ENCODE measurements around the gene SCYGR8. TPM values are rescaled to one million over a fixed set of nuclear protein-coding genes. Genes with fewer than 3 reads are reported as not detected.

Gene SCYGR8
- total RNA-seq, 2 experiments from 2014 or later: not detected

GRCh38 chr2:227788561-227789018 is 42.9 kb downstream of the SCYGR8 start:
- H3K27ac Mint-ChIP-seq: no peak overlapping the region
- no peak overlapping the region for H3K4me3 Mint-ChIP-seq
- H3K27me3 Mint-ChIP-seq (ENCODE audit: low read depth): peaks cover 12% of the 10 kb centered on the region
- POLR2A ChIA-PET: no interaction called here
- no peaks in the 10 kb centered on the region for H3K9me3 Mint-ChIP-seq (ENCODE audit: insufficient read depth)
- H3K36me3 Mint-ChIP-seq (ENCODE audit: low read depth): no peaks in the 10 kb centered on the region
- CTCF ChIA-PET: no interaction called here
- H3K4me1 Mint-ChIP-seq (ENCODE audit: low read depth): peaks cover 4% of the 10 kb centered on the region
- DNase-seq (no peak), ATAC-seq (no peak)

- H3K36me3 Mint-ChIP-seq (ENCODE audit: low read depth): no peaks in the 10 kb centered on the region
- H3K27me3 Mint-ChIP-seq (ENCODE audit: low read depth): peaks cover 10% of the 10 kb centered on the region
- no peaks in the 10 kb centered on the region for H3K9me3 Mint-ChIP-seq (ENCODE audit: insufficient read depth)
- ATAC-seq (no peak), DNase-seq (no peak)
- POLR2A ChIA-PET: interaction anchor here (0.6 kb wide), 1 partner anchor 925 kb away, joined by 3 read pairs; no protein-coding TSS in a partner anchor
- H3K4me3 Mint-ChIP-seq: no peak overlapping the region
- CTCF ChIA-PET: no interaction called here
- H3K27ac Mint-ChIP-seq: no peak overlapping the region
- no peaks in the 10 kb centered on the region for H3K4me1 Mint-ChIP-seq (ENCODE audit: low read depth)
Observed at GRCh38 chr2:227789803-227790202, 44.1 kb downstream of the SCYGR8 start.

- POLR2A ChIA-PET: no interaction called here
Observed at GRCh38 chr2:227793148-227793712, 47.5 kb downstream of the SCYGR8 start.

More at GRCh38 chr2:227793148-227793712, 47.5 kb downstream of the SCYGR8 start:
- Mint-ChIP-seq H3K27ac (no peak overlapping the region), H3K4me3 (no peak overlapping the region), H3K36me3 (ENCODE audit: low read depth) (no peaks in the 10 kb centered on the region), H3K9me3 (ENCODE audit: insufficient read depth) (no peaks in the 10 kb centered on the region), H3K4me1 (ENCODE audit: low read depth) (no peaks in the 10 kb centered on the region), H3K27me3 (ENCODE audit: low read depth) (peaks cover 5% of the 10 kb centered on the region)
- CTCF ChIA-PET: no interaction called here
- no peak for ATAC-seq
- no peak for DNase-seq

Other genes starting within 250 kb of the SCYGR8 start
- not detected for gene SCYGR2, start 147.0 kb upstream of the SCYGR8 start, total RNA-seq
- not detected for gene SCYGR3, start 131.1 kb upstream of the SCYGR8 start, total RNA-seq
- not detected for gene SCYGR4, start 128.4 kb upstream of the SCYGR8 start, total RNA-seq
- not detected for gene SCYGR5, start 79.1 kb upstream of the SCYGR8 start, total RNA-seq
- gene SLC19A3, start 27.9 kb upstream of the SCYGR8 start, total RNA-seq: not detected
- not detected for gene SCYGR6, start 21.1 kb upstream of the SCYGR8 start, total RNA-seq
- gene SCYGR7, start 17.6 kb upstream of the SCYGR8 start, total RNA-seq: not detected
- not detected for gene CCL20, start 67.9 kb downstream of the SCYGR8 start, total RNA-seq
- not detected for gene DAW1, start 125.7 kb downstream of the SCYGR8 start, total RNA-seq

Measured in activated CD8-positive, alpha-beta T cell treated with anti-CD3 and anti-CD28 coated beads, Interleukin-2, amount 10 ng/mL, durations not matched to agents 7 days and 5 days (primary cell).